SKM-1 (cell line): ENCODE results near the gene CELF2.
A peak's percentile ranks its signal among the peaks of the same experiment; 100 is the strongest.
"Not testable (repeated sequence)": the region's sequence is repeated elsewhere in the genome, so short reads cannot be mapped to it uniquely, and the experiment has no call there.

Experiments used
- DNase-seq: peaks from one replicate; lab custom pipeline; 2025; ENCODE audit not compliant: unreplicated experiment; lab: John Stamatoyannopoulos, UW

Gene CELF2

GRCh38 chr10:11336722-11337162 is 319.1 kb downstream of the CELF2 start:
- no peak for DNase-seq

- DNase-seq, result no peak
Observed at GRCh38 chr10:11337516-11337915, 319.8 kb downstream of the CELF2 start.

DNA sequence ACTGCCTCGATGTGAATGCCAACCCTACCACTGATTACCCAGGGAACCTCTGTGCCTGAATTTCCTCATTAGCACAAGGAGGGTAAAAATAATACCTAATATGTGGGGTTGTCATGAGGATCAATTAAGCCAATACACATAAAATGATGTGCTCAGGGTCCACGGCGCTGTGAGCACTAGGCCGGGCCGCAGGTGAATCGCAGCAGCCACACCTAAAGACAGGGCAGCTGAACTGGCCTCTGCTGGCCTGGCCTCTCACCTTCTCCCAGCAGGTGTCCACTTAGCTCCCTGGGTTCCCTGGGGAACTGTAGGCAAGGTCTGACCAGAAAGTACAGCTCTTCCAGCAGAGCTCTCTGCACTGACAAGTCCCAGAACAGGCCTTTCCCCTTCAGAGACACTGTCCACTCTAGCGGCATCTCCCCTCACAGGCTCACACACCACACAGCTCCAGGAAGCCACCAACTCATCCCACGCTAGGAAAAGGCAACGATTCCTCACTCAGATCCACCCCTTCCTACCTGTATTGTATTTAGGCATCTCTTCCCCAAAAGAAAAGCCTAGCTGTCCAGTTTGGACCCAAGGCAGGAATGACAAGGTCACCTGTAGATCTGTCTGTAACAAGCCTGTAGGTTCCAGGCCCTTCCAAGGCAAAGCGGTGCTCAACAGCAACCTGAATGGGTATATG is 320.6 kb downstream of the CELF2 start:
- DNase-seq, result no peak

- no peak for DNase-seq
Observed at GRCh38 chr10:11339013-11339412, 321.3 kb downstream of the CELF2 start.

DNA sequence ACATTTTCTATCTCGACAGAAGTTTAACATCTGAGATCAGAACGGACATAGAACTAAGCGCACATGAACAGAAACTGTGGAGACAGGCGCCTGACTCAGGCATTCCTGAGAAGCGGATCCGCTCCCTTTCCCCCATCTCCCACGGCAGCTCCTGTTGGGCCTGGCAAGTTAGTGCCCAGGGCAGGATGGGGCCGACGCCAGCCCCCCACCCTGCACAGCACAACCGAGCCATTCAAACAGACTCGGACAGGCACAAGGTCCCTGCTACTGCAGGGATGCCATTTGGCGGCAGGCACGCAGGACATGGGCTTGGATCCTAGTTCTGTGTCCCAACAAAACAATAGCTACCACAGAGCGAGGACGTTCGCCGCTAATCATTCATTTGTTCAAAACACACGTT is 322.0 kb downstream of the CELF2 start:
- DNase-seq, result no peak

GRCh38 chr10:11341283-11341960 is 323.8 kb downstream of the CELF2 start:
- DNase-seq, result no peak

DNA sequence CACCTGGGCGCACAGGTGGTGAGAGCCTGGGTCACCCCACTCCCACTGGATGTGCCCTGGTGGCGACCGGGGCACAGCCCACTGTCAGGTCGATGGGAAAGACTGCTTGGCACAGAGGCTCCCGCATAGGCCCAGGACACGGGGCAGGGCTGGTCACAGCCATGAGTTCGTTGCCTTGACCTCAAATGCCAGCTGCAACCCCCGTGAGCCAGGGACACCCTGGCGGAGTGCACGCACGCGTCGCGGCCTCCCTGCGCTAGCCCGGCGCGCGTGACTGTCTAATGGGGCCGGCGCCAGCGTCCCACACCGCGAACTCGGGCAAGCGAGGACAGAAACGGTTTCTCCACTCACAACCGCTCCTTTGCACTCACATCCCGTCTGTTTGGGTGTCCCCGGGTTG is 326.4 kb downstream of the CELF2 start:
- DNase-seq, result no peak

- no peak for DNase-seq
Observed at GRCh38 chr10:11344550-11344949, 326.9 kb downstream of the CELF2 start.

GRCh38 chr10:11345224-11346054 is 327.8 kb downstream of the CELF2 start:
- peak; percentile 13 for DNase-seq

GRCh38 chr10:11347580-11347979 is 329.9 kb downstream of the CELF2 start:
- DNase-seq, result not testable (repeated sequence)

GRCh38 chr10:11351801-11352200 is 334.1 kb downstream of the CELF2 start:
- DNase-seq, result no peak

- DNase-seq, result no peak
Observed at GRCh38 chr10:11353006-11353896, 335.6 kb downstream of the CELF2 start.

DNA sequence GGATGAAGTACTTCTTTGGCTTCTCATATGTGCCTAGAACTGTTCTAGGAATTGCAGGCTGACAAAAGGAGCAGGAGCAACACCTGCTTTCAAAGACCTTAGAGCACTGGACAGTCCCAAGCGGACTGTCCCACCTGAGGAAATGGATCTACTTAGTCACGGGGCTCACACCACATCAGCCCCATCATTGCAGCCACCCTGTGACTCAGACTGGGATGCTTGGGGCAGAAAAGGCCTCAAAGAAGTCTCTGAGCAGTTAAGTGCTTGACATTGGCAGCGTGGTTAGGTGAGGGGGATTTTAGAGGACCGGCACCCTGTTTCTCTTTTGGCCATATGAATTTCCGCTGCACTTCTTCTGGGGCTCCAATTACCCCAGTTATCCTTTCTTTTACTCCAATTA is 337.2 kb downstream of the CELF2 start:
- DNase-seq, result no peak

GRCh38 chr10:11355592-11355991 is 337.9 kb downstream of the CELF2 start:
- DNase-seq, result no peak

DNA sequence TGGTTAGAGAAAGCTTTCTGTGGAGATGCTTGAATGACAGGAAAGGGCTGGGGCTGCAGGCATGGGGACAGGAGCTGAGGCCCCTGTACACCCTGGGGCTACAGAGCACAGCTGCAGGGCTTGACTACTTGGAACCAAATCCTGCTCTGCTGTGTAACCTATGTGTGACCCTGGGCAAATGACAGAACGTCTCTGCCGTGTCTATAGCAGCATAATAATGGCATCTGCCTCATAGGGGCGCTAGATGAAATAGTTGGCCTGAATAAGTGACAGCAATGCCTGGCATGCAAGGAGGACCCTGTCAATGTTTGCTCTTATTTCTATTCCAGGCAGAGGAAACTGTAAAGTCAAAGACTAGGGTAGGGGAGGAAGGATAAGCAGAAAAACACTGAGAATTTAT is 339.8 kb downstream of the CELF2 start:
- DNase-seq, result no peak

DNA sequence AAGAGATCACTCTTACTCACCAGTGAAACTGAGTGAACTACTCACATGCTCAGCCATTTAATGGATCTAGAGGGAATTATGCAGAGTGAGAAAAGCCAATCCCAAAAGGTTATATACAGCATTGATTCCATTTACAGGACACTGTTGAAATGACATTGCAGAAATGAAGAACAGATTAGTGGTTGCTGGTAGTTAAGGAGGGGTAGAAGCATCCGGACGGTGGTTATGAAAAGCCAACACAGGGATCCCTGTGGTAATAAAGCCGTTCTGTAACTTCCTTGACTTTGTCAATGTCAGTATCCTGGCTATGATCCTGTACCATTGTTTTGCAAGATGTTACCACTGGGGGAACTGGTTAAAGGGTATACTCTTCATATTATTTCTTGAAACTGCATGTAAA is 340.3 kb downstream of the CELF2 start:
- DNase-seq, result no peak

DNA sequence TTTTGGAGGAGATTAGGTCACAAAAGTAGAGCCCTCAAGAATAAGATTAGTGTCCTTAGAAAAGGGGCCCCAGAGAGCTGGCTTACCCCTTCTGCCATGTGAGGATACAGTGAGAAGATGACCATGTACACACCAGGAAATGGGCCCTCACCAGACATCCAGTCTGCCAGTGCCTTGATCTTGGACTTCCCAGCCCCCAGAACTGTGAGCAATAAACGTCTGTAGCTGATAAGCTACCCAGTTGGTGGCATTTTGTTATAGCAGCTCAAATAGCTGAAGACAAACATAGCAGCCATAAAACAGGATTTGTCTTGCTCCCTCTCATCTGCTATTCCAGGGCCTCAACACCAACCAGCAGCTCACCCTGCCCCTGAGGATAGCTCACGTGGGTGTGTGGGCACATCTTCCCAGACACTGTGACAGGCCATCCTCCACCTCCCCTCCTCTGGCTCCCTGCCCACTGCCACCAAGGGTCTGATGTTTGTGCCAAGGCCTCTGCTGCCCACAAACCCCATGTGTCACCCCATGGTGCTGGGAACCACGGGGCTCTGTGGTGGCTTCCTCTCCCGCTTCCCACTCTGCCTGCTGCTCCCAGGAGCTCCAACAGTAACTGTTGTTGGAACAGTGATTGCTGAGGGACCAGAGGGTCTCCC is 341.4 kb downstream of the CELF2 start:
- no peak for DNase-seq

- DNase-seq, result no peak
Observed at GRCh38 chr10:11359869-11360268, 342.2 kb downstream of the CELF2 start.

GRCh38 chr10:11363497-11363896 is 345.8 kb downstream of the CELF2 start:
- DNase-seq, result no peak

- DNase-seq, result no peak
Observed at GRCh38 chr10:11364241-11364640, 346.6 kb downstream of the CELF2 start.
